Ishikawa (cell line): ENCODE measurements around the gene JARID2.

Source experiments
- CREB1 ChIP-seq: IDR thresholded peaks from 2 replicates; pipeline ENCODE4 v1.6.1; 2012; ENCODE audit warnings: low read depth
- EP300 ChIP-seq: IDR thresholded peaks from 2 replicates; pipeline ENCODE4 v1.6.1; 2012; ENCODE audit warnings: borderline replicate concordance
- FOXM1 ChIP-seq: IDR thresholded peaks from 2 replicates; pipeline ENCODE4 v1.6.1; 2012; ENCODE audit warnings: low read depth, borderline replicate concordance

DNA sequence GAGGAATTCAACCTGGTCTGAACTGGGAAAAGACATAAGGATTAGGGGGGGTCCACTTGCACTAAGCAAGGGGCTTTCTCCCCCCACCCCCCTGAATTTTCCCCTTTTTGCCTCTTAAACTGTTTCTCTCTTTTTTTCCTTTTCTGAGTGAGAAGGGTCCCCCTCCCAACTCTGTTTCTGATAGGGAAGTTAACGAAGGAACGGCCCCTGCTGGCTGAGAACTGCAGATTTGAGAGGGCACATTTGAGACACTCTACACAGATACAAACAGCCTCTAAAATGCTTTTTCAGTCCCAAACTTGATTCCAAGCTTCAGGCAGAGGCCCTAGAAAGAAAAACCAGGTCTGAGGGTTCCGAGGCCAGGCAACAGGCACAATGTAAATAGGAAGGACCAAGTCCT, 91.7 kb downstream of the JARID2 start:
- TF ChIP-seq FOXM1, result no peak
- TF ChIP-seq CREB1, result no peak
- no peak for TF ChIP-seq EP300
